Endodermal cell (in vitro differentiated cells): ENCODE measurements around the gene LRCH3. TPM values are rescaled to one million over a fixed set of nuclear protein-coding genes. Genes with fewer than 3 reads are reported as not detected.

Experiments
- DNase-seq: peaks from one replicate; pipeline ENCODE4 v3.0.0-alpha.2; 2017
- H3K27ac ChIP-seq: 2 replicates; pipeline ENCODE4 v1.5.1; 2013; ENCODE audit warnings: mild to moderate bottlenecking, low read depth, low read length, moderate library complexity
- H3K27me3 ChIP-seq: 2 replicates; pipeline ENCODE4 v1.6.1; 2013; ENCODE audit warnings: mild to moderate bottlenecking, low read length, moderate library complexity; ENCODE audit not compliant: insufficient read depth, control insufficient read depth, poor library complexity, severe bottlenecking
- H3K36me3 ChIP-seq: 2 replicates; pipeline ENCODE4 v1.7.0; 2013; ENCODE audit warnings: mild to moderate bottlenecking, low read length, moderate library complexity; ENCODE audit not compliant: control insufficient read depth, insufficient read depth
- H3K4me1 ChIP-seq: one replicate; pipeline ENCODE4 v1.7.0; 2013; ENCODE audit warnings: low read length; ENCODE audit not compliant: control insufficient read depth, insufficient read depth
- H3K4me3 ChIP-seq: 2 replicates; pipeline ENCODE4 v1.5.1; 2013; ENCODE audit warnings: mild to moderate bottlenecking, low read length, moderate library complexity
- H3K9ac ChIP-seq: 2 replicates; pipeline ENCODE4 v1.6.1; 2013; ENCODE audit warnings: mild to moderate bottlenecking, low read length, moderate library complexity; ENCODE audit not compliant: poor library complexity, severe bottlenecking; ENCODE audit errors: extremely low read depth
- H3K9me3 ChIP-seq: 2 replicates; pipeline ENCODE4 v1.6.1; 2013; ENCODE audit warnings: mild to moderate bottlenecking, low read length, moderate library complexity; ENCODE audit not compliant: control insufficient read depth
- H3K27ac Mint-ChIP-seq: 2 replicates; pipeline ENCODE4 v1.8.0; 2020; ENCODE audit warnings: mixed read lengths
- H3K27me3 Mint-ChIP-seq: 2 replicates; pipeline ENCODE4 v1.8.0; 2021; ENCODE audit warnings: mild to moderate bottlenecking, mixed read lengths; ENCODE audit not compliant: insufficient read depth
- H3K36me3 Mint-ChIP-seq: 2 replicates; pipeline ENCODE4 v1.8.0; 2020; ENCODE audit warnings: low read depth, mixed read lengths
- H3K4me1 Mint-ChIP-seq: 2 replicates; pipeline ENCODE4 v1.8.0; 2020; ENCODE audit warnings: mixed read lengths
- H3K4me3 Mint-ChIP-seq: 2 replicates; pipeline ENCODE4 v1.8.0; 2020; ENCODE audit warnings: mild to moderate bottlenecking, moderate library complexity, mixed read lengths
- H3K9me3 Mint-ChIP-seq: 2 replicates; pipeline ENCODE4 v1.8.0; 2020; ENCODE audit warnings: mild to moderate bottlenecking, mixed read lengths
- WGBS, 2 experiments: methylation state at CpG; one replicate each; pipeline versions ENCODE4 v1.1.5 to v1.1.7; 2013; ENCODE audit warnings: missing lambda C conversion rate in 2 of 2, mixed read lengths in 1 of 2; ENCODE audit not compliant: insufficient coverage in 1 of 2, insufficient read length in 1 of 2; 5-methylcytosine and 5-hydroxymethylcytosine counted together
- total RNA-seq, 2 donors: library from RNA; stranded (reverse); fragmentation: NEBNext Ultra II Directional in 1 of 2; extraction: Animal tissue kit (Norgen Biotek cat#: 25700) in 1 of 2; gene quantifications; 2 replicates in 1 of 2; 3 replicates in 1 of 2; pipeline ENCODE4 v1.2.1, GENCODE V29; 2021
- TF ChIP-seq, protein P1 (sequence below): fragments of 200-600 bp; sonication (generic); conservative IDR thresholded peaks from 2 replicates; pipeline ENCODE4 v1.5.0; 2021; ENCODE audit warnings: antibody characterized with exemption, mild to moderate bottlenecking

LRCH3 gene
- total RNA-seq, 2 donors from 2014 or later: 67.1 to 70.2 TPM

DNA sequence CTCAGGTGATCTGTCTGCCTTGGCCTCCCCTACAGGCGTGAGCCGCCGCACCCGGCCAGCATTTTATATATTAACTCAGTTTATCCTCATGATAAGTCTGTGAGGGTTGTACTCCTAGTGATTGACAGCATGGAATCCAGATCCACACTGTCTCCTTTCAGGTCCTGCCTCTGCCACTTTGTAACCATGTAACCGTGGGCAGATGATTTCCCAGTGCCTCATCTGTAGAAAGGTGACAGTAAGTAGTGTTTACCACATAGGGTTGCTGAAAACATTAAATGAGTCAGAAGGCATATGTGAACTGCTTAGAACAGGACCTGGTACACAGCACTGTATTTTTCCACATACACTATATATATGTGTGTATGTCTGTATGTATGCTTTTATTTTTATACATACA lies 38.9 kb upstream of the LRCH3 start:
- H3K36me3 Mint-ChIP-seq: peaks cover 5% of the 10 kb centered on the region
- Histone ChIP-seq H3K4me3 (no peak overlapping the region), H3K9me3 (no peaks in the 10 kb centered on the region), H3K4me1 (no peaks in the 10 kb centered on the region), H3K27ac (no peak overlapping the region), H3K9ac (no peak overlapping the region), H3K36me3 (peaks cover 11% of the 10 kb centered on the region), H3K27me3 (no peaks in the 10 kb centered on the region)
- H3K9me3 Mint-ChIP-seq: no peaks in the 10 kb centered on the region
- TF ChIP-seq, protein P1, sequence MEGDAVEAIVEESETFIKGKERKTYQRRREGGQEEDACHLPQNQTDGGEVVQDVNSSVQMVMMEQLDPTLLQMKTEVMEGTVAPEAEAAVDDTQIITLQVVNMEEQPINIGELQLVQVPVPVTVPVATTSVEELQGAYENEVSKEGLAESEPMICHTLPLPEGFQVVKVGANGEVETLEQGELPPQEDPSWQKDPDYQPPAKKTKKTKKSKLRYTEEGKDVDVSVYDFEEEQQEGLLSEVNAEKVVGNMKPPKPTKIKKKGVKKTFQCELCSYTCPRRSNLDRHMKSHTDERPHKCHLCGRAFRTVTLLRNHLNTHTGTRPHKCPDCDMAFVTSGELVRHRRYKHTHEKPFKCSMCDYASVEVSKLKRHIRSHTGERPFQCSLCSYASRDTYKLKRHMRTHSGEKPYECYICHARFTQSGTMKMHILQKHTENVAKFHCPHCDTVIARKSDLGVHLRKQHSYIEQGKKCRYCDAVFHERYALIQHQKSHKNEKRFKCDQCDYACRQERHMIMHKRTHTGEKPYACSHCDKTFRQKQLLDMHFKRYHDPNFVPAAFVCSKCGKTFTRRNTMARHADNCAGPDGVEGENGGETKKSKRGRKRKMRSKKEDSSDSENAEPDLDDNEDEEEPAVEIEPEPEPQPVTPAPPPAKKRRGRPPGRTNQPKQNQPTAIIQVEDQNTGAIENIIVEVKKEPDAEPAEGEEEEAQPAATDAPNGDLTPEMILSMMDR: no peak
- DNase-seq: no peak
- 86 to 95% methylated on average over 1 to 5 of the region's 5 CpGs for WGBS, 2 experiments
- H3K4me3 Mint-ChIP-seq: peak overlapping the region; percentile 24
- H3K4me1 Mint-ChIP-seq: peaks cover 11% of the 10 kb centered on the region
- no peak overlapping the region for H3K27ac Mint-ChIP-seq
- peaks cover 11% of the 10 kb centered on the region for H3K27me3 Mint-ChIP-seq

DNA sequence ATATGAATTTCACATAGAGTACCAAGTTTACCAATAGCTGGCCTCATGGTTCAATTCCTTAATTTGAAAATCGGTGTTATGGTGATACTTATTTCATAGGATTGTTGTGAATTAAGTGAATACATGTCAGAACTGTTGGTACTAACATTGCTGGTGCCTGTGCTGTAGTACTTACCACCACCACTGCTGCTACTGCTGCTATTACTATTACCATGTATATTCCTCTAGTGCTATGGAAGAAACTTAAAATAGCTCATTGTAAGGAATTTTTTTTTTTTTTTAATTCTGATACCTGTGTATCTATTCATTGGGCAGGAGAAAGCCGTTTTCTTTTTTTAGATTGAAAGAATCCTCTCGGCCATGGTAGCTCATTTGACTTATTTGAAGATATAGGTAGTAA lies 37.8 kb upstream of the LRCH3 start:
- Histone ChIP-seq H3K9me3 (no peaks in the 10 kb centered on the region), H3K27me3 (no peaks in the 10 kb centered on the region), H3K9ac (no peak overlapping the region), H3K4me3 (no peak overlapping the region), H3K4me1 (no peaks in the 10 kb centered on the region), H3K36me3 (peaks cover 19% of the 10 kb centered on the region), H3K27ac (no peak overlapping the region)
- Mint-ChIP-seq H3K36me3 (peaks cover 9% of the 10 kb centered on the region), H3K9me3 (no peaks in the 10 kb centered on the region), H3K27ac (no peak overlapping the region), H3K4me1 (peaks cover 11% of the 10 kb centered on the region), H3K4me3 (no peak overlapping the region), H3K27me3 (peaks cover 11% of the 10 kb centered on the region)
- TF ChIP-seq, protein P1: peak; percentile 53
- no peak for DNase-seq
- WGBS, 2 experiments: 94 to 100% methylated on average over 1 to 3 of the region's 3 CpGs

DNA sequence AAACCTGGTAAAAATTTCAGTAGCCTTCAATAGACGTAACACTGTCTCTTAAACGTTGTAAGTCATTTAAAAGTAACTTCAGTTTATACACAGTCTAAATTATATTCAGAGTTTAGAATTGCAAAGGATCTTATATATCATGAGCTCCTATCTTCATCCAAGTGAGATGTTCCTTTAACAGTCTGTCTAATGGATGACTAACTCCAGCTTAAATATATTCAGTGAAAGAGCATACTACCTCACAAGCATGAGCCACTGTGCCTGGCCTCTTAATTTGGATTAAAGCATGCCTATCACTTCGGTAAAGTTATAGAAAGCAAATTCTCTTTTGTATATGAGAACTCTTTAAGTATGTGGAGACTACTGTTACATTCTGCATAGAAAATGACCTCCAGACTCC lies 34.4 kb upstream of the LRCH3 start:
- peaks cover 2% of the 10 kb centered on the region for H3K4me1 Mint-ChIP-seq
- H3K36me3 Mint-ChIP-seq: peaks cover 9% of the 10 kb centered on the region
- Histone ChIP-seq H3K9ac (no peak overlapping the region), H3K36me3 (peaks cover 41% of the 10 kb centered on the region), H3K27ac (no peak overlapping the region), H3K4me3 (no peak overlapping the region), H3K9me3 (peaks cover 5% of the 10 kb centered on the region), H3K27me3 (no peaks in the 10 kb centered on the region), H3K4me1 (no peaks in the 10 kb centered on the region)
- H3K27ac Mint-ChIP-seq: no peak overlapping the region
- no peaks in the 10 kb centered on the region for H3K27me3 Mint-ChIP-seq
- no peak for DNase-seq
- TF ChIP-seq, protein P1: no peak
- no peak overlapping the region for H3K4me3 Mint-ChIP-seq
- H3K9me3 Mint-ChIP-seq: no peaks in the 10 kb centered on the region
- WGBS, 2 experiments: 100% methylated on average over 1 to 3 of the region's 3 CpGs
